ENCODE measurements around the gene RIPOR2.
"Not testable (repeated sequence)": the region's sequence is repeated elsewhere in the genome, so short reads cannot be mapped to it uniquely, and the experiment has no call there.

RIPOR2 gene

GRCh38 chr6:24902782-24903181 is 33.0 kb downstream of the RIPOR2 start:
- DNase-seq (ENCODE audit: low spot score) = no peak

DNA sequence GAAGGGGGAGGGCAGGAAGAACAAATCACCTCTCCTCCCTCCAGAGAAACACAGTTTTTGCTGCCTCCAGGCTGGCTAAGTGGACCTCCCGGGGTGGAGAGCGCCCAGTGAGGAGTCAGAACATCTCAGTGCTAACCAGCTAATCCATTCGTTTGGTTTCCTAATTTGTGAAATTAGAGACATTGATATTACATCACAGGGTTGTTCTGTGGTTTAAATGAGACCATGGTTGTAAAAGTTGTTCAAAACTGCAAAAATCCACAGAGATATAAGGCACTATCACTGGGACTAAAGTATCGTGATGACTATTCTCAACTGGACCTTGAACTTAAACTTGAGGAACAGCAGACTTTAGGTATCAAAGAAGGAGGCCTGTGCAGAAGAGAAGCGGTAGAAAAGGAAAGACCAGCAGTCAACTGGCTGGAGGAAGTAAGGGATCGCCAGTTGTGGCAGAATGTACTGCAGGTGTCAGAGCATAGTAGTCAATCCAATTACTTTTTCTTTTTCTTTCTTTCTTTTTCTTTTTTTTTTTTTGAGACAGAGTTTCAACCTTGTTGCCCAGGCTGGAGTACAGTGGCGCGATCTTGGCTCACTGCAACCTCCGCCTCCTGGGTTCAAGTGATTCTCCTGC is 33.9 kb downstream of the RIPOR2 start:
- DNase-seq (ENCODE audit: low spot score) = no peak

DNA sequence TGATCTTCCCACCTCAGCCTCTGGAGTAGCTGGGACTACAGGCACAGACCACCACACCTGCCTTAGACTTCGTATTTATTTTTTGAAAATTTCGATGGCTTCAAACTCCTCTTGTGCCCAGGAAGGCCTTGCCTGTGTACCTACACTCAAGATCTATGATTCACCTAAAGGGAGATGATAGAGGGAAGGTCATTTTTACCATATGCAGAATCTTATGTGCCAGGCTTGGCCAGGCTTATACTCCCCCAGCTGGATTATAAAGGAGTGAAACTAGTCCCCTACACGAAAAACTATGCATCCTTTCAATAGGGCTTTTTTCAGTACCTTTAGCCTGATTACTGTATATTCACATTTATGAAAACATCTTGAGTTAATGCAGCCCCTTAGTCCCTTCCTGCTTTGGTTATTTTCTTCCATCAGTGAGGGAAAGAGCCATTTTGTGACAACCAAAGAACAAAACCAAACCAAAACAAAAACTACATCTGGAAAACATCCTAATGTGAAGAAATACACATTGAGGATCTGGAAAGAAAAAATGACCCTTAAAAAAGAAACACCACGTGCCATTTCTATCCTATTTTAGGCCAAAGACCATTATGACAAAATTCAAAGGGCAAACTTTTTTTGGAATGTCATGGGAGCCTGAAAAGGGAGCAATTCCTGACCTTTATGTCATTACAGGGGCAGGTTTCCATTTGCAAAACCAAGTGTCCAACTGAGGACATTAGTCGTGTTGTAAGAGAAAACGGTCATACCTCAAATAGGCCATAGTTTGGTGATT is 34.7 kb downstream of the RIPOR2 start:
- DNase-seq (ENCODE audit: low spot score) = no peak

- no peak for DNase-seq (ENCODE audit: low spot score)
These were observed 35.8 kb downstream of the RIPOR2 start for GRCh38 chr6:24899997-24900325.

GRCh38 chr6:24899136-24899996 is 36.4 kb downstream of the RIPOR2 start:
- DNase-seq (ENCODE audit: low spot score) = no peak

DNA sequence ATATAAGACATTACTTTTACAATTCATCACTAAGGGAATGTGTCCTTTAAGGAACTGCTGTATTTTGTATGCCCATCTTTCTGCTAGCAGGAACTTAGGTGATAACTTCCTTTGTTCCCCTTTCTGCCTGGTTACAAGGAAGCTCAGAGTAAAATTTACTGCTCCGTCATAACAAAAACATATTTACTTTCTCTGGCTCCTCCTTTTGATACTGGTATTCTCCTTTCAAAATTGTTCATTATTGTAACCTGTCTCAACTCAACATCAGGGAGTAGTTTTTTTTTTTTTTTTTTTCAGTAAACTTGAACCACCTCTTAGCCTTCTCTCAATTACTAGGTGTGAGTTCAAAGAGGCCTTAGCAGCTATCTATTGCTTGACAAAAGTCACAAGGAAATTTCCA is 37.1 kb downstream of the RIPOR2 start:
- DNase-seq (ENCODE audit: low spot score) = no peak

GRCh38 chr6:24897186-24897585 is 38.6 kb downstream of the RIPOR2 start:
- no peak for DNase-seq (ENCODE audit: low spot score)

GRCh38 chr6:24893342-24893850 is 42.4 kb downstream of the RIPOR2 start:
- no peak for DNase-seq (ENCODE audit: low spot score)

DNA sequence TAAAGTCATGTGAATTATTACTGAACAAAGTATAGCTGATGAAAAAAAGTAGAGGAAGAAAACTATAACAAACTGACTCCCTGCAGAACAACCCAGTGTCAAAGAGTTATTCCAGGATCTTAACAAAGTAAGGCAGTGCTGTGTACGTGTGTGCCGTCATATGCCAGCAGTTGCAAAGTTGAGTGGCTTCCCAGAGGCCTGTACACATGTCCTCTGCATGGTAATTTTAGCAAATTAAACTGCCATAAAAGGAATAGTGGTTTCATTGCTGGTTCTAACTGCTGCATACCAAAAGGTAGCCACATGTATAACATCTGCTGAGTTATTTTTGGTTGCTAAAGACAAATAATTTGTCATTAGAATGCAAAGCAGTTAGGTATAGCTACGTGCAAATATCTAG is 44.8 kb downstream of the RIPOR2 start:
- DNase-seq (ENCODE audit: low spot score) = no peak

DNA sequence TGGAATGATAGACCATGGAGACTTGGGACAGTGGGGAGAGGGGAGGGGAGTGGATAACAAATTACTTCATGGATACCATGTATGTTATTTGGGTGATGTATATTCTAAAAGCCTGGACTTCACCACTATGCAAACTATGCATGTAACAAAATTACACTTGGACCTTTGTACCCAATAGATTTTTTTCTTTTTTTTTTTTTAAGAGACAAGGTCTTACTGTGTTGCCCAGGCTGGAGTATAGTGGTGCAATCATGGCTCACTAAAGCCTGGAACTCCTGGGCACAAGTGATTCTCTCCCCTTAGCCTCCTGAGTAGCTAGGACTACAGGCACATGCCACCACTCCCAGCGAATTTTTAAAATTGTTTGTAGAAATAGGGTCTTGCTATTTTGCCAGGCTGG is 45.3 kb downstream of the RIPOR2 start:
- DNase-seq (ENCODE audit: low spot score) = no peak

GRCh38 chr6:24888715-24889370 is 46.9 kb downstream of the RIPOR2 start:
- DNase-seq (ENCODE audit: low spot score) = no peak

- no peak for DNase-seq (ENCODE audit: low spot score)
These were observed 48.1 kb downstream of the RIPOR2 start for GRCh38 chr6:24887545-24888140.

- no peak for DNase-seq (ENCODE audit: low spot score)
These were observed 52.1 kb downstream of the RIPOR2 start for GRCh38 chr6:24883618-24884017.

GRCh38 chr6:24882835-24883555 is 52.8 kb downstream of the RIPOR2 start:
- DNase-seq (ENCODE audit: low spot score) = no peak

GRCh38 chr6:24882295-24882694 is 53.5 kb downstream of the RIPOR2 start:
- DNase-seq (ENCODE audit: low spot score) = no peak

GRCh38 chr6:24881376-24881775 is 54.4 kb downstream of the RIPOR2 start:
- no peak for DNase-seq (ENCODE audit: low spot score)

DNA sequence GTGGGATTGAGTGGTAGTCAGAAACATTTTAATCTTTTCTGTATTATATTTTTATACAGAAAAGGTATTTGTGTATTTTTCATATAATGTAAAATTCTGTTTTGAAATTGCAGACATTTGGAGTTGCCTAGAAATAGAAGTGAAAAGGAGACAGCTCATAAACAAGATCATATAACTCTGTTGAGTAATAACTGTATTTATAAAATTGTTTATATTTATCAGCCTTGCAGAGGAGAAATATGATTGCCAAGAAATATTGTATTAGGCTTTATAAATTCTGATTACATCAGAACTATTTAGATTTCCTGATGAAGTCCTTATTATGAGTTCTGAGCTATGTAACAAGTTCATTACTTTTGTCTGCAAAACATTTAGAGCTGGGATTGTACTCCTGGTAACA is 55.3 kb downstream of the RIPOR2 start:
- DNase-seq (ENCODE audit: low spot score) = no peak

DNA sequence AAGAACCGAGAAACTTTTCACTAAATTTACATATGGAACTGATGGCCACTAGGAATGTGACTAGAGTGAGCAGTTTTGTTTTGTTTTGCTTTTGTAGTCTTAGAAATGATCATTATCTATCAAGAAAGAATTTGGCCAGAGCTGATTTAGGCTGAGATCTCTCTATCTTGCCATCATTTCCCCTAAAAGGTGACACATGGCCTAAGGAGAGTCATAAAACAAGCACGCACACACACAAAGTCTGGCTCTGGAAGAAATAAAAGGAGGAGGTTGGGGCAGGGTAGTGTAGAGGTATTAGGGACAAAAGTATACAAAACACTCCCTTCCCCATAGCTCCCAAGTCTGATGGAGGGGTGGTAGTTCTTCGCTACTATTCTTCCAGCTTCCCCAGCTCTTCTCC is 56.4 kb downstream of the RIPOR2 start:
- no peak for DNase-seq (ENCODE audit: low spot score)

DNA sequence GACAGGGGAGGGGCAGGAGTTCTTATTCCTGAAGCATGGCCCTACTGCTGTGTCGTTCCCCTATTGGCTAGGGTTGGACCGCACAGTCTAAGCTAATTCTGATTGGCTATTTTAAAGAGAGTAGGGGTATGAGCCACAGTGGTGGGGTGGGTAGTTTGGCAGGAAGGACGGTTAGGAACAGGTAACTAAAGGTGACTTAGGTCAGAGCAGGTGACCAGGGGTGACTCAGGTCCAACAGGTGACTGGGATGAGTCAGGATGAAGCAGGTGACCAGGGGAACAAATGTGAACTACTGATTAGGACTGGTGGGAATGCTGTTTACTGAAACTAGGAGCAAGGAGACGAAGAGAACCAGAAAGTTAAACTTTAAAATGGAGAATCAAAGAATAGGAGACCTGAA is 58.0 kb downstream of the RIPOR2 start:
- not testable (repeated sequence) for DNase-seq (ENCODE audit: low spot score)

DNA sequence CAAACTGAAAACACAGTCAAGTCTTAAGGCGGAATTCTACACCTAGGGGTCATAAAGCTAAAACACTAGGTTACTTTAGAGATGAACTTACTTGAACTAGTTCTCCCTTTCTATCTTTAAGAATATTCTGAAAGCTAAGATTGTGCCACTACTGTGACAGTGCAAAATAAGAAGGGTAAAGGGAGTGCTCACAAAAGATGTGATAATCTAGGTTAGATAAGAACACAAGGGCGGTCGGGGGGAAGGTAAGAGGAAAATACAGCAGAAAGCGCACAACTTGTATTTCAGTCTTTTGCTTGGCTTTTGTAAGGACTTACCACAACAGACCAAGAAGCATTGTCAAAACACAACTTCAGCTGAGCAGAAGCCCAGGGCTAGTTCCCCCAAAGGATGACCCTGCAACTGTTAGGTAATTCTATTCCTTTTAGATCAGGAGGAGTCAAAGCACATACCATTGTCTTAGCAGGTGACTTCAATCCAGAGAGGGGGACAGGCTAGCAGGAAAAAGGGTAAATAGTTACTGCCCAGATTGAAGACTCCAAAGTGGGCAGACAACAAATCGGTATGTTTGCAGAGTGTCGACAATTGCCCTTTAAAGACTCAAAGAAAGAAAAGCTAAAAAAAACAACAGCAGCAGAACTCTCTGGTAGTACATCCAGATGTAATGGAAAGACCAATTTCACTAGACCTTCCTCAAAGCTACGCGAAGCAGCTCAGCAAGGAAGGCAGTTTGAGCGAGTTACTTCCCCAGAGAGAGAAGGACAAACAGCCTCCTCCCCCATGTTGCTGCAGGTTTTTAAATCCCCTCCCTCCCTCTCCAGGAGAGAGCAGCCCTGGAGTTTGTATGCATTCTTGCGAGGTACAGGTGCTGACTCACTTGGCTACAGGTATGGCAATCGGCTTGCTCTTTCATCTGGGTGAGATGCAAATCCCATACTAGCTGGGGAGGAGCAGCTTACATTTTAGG is 59.0 kb downstream of the RIPOR2 start:
- no peak for DNase-seq (ENCODE audit: low spot score)
